A673 (cell line): ENCODE measurements around the gene DCX. TPM values are rescaled to one million over a fixed set of nuclear protein-coding genes. Genes with fewer than 3 reads are reported as not detected.

Experiments used
- BruUV-seq: library from RNA; stranded (reverse); fragments of 400-500 nt; replicated peaks from 2 replicates; lab custom pipeline; 2021; lab: Mats Ljungman, UMichigan
- CTCF ChIA-PET: fragments of 300-600 bp; sonication (Branson Sonifier 250); formaldehyde crosslinking; loops from one replicate; lab custom pipeline; 2022; ENCODE audit warnings: antibody characterized with exemption; lab: Charles Lee
- POLR2A ChIA-PET: fragments of 300-600 bp; sonication (Branson Sonifier 250); formaldehyde crosslinking; loops from one replicate; lab custom pipeline; 2022; ENCODE audit warnings: antibody characterized with exemption; ENCODE audit not compliant: low non-redundant PET; lab: Charles Lee
- DNase-seq: peaks from one replicate; pipeline ENCODE4 v3.0.0-alpha.2; 2015; ENCODE audit warnings: low spot score
- H3K27ac ChIP-seq: fragments of 200-600 bp; sonication (generic); 2 replicates; pipeline ENCODE4 v1.5.1; 2016; ENCODE audit warnings: mixed run types, low read depth, mild to moderate bottlenecking, mixed read lengths, antibody characterized with exemption, low read length; ENCODE audit not compliant: poor library complexity, severe bottlenecking
- H3K27me3 ChIP-seq: fragments of 200-600 bp; sonication (generic); replicated peaks from 2 replicates; pipeline ENCODE4 v1.6.1; 2017; ENCODE audit warnings: mixed run types, low read depth, mild to moderate bottlenecking, mixed read lengths, antibody characterized with exemption, low read length; ENCODE audit not compliant: insufficient read depth, poor library complexity
- H3K36me3 ChIP-seq: fragments of 200-600 bp; sonication (generic); 2 replicates; pipeline ENCODE4 v1.6.1; 2016; ENCODE audit warnings: mixed run types, mild to moderate bottlenecking, mixed read lengths, antibody characterized with exemption, low read length; ENCODE audit not compliant: insufficient read depth, poor library complexity, severe bottlenecking
- H3K4me1 ChIP-seq: fragments of 200-600 bp; sonication (generic); 2 replicates; pipeline ENCODE4 v1.6.1; 2017; ENCODE audit warnings: mixed run types, mild to moderate bottlenecking, mixed read lengths, antibody characterized with exemption, low read length; ENCODE audit not compliant: insufficient read depth, poor library complexity, severe bottlenecking
- H3K4me3 ChIP-seq: fragments of 200-600 bp; sonication (generic); 2 replicates; pipeline ENCODE4 v1.5.1; 2016; ENCODE audit warnings: low read depth, mixed run types, mild to moderate bottlenecking, mixed read lengths, low read length; ENCODE audit not compliant: poor library complexity, severe bottlenecking
- H3K9me3 ChIP-seq: fragments of 200-600 bp; sonication (generic); 2 replicates; pipeline ENCODE4 v1.6.1; 2016; ENCODE audit warnings: mixed run types, low read depth, mild to moderate bottlenecking, mixed read lengths, antibody characterized with exemption, low read length; ENCODE audit not compliant: poor library complexity, severe bottlenecking
- CTCF ChIP-seq: fragments of 300-800, 200-600 bp; sonication (generic); conservative IDR thresholded peaks from 2 replicates; pipeline ENCODE4 v1.5.1; 2017; ENCODE audit warnings: low read depth, mild to moderate bottlenecking, antibody characterized with exemption, low read length, moderate library complexity, mixed read lengths
- EZH2 ChIP-seq: fragments of 200-600 bp; sonication (generic); IDR thresholded peaks from 2 replicates; pipeline ENCODE4 v1.6.1; 2017; ENCODE audit warnings: borderline replicate concordance, low read depth, mild to moderate bottlenecking, mixed read lengths, antibody characterized with exemption, low read length; ENCODE audit not compliant: poor library complexity, severe bottlenecking
- intact Hi-C: fragments of 100-400 bp; cut with micrococcal nuclease; formaldehyde crosslinking; loops from one replicate; pipeline ENCODE4 v1.10.0; 2022; ENCODE audit not compliant: unreplicated experiment
- total RNA-seq: library from RNA; stranded (reverse); gene quantifications from 2 replicates; pipeline ENCODE4 v1.2.3, GENCODE V29; 2021

The DCX gene
- total RNA-seq, 1 experiment from 2014 or later: not detected

- TF ChIP-seq CTCF (no peak), EZH2 (no peak)
- Histone ChIP-seq H3K4me3 (no peak overlapping the region), H3K27ac (no peak overlapping the region), H3K36me3 (no peaks in the 10 kb centered on the region), H3K27me3 (peaks cover 12% of the 10 kb centered on the region), H3K4me1 (no peaks in the 10 kb centered on the region), H3K9me3 (no peaks in the 10 kb centered on the region)
- ChIA-PET CTCF (no interaction called here), POLR2A (no interaction called here)
- DNase-seq: no peak
- no TSS peak for BruUV-seq
- intact Hi-C loops: no loop called here
These were observed 127.2 kb downstream of the DCX start for GRCh38 chrX:111284631-111285293.

- TF ChIP-seq EZH2: no peak
- no peak for TF ChIP-seq CTCF
- Histone ChIP-seq H3K4me3 (no peak overlapping the region), H3K27me3 (peaks cover 12% of the 10 kb centered on the region), H3K27ac (no peak overlapping the region), H3K9me3 (no peaks in the 10 kb centered on the region), H3K36me3 (no peaks in the 10 kb centered on the region), H3K4me1 (no peaks in the 10 kb centered on the region)
- POLR2A ChIA-PET: no interaction called here
- BruUV-seq: no TSS peak
- intact Hi-C loops: no loop called here
- no peak for DNase-seq
- CTCF ChIA-PET: no interaction called here
These were observed 128.5 kb downstream of the DCX start for GRCh38 chrX:111283446-111283845.

- intact Hi-C loops: no loop called here
- ChIA-PET POLR2A (no interaction called here), CTCF (no interaction called here)
- no TSS peak for BruUV-seq
- Histone ChIP-seq H3K36me3 (no peaks in the 10 kb centered on the region), H3K4me3 (no peak overlapping the region), H3K27me3 (peaks cover 12% of the 10 kb centered on the region), H3K27ac (no peak overlapping the region), H3K4me1 (no peaks in the 10 kb centered on the region), H3K9me3 (no peaks in the 10 kb centered on the region)
- no peak for TF ChIP-seq CTCF
- no peak for TF ChIP-seq EZH2
- no peak for DNase-seq
These were observed 129.0 kb downstream of the DCX start for GRCh38 chrX:111282991-111283390.
